CD14-positive monocyte (primary cell): ENCODE measurements around the gene CDC25C. TPM values are rescaled to one million over a fixed set of nuclear protein-coding genes. Genes with fewer than 3 reads are reported as not detected.

Experiments
- DNase-seq, 3 donors: peaks; one replicate each; pipeline ENCODE4 v3.0.0-alpha.2; 2011 to 2022
- H2AFZ ChIP-seq: 2 replicates; pipeline ENCODE4 v1.6.0; 2012; ENCODE audit warnings: mild to moderate bottlenecking, low read depth, low read length, inconsistent platforms; ENCODE audit not compliant: insufficient read depth, poor library complexity, severe bottlenecking
- H3K27ac ChIP-seq, 2 donors: 1 replicate in 1 of 2; 2 replicates in 1 of 2; pipeline ENCODE4 v1.5.1; 2012 to 2013; ENCODE audit warnings: low read length in 2 of 2, control low read depth in 1 of 2, inconsistent platforms in 1 of 2, low read depth in 1 of 2, mild to moderate bottlenecking in 1 of 2
- H3K27me3 ChIP-seq, 2 donors: one replicate each; pipeline versions ENCODE4 v1.6.0 to v1.6.1; 2011 to 2013; ENCODE audit warnings: low read length in 2 of 2; ENCODE audit not compliant: control insufficient read depth in 2 of 2, insufficient read depth in 2 of 2
- H3K36me3 ChIP-seq, 2 donors: replicated peaks in 1 of 2; 1 replicate in 1 of 2; 2 replicates in 1 of 2; pipeline versions ENCODE4 v1.5.1 to v1.6.1; 2012 to 2013; ENCODE audit warnings: low read length in 2 of 2, control low read depth in 1 of 2, inconsistent platforms in 1 of 2, mild to moderate bottlenecking in 1 of 2; ENCODE audit not compliant: insufficient read depth in 2 of 2, control insufficient read depth in 1 of 2
- H3K4me1 ChIP-seq, 2 donors: 1 replicate in 1 of 2; 2 replicates in 1 of 2; pipeline versions ENCODE4 v1.5.1 to v1.6.1; 2012 to 2013; ENCODE audit warnings: low read length in 2 of 2, control low read depth in 1 of 2, inconsistent platforms in 1 of 2, mild to moderate bottlenecking in 1 of 2, moderate library complexity in 1 of 2; ENCODE audit not compliant: insufficient read depth in 2 of 2, control insufficient read depth in 1 of 2
- H3K4me2 ChIP-seq: replicated peaks from 2 replicates; pipeline ENCODE3; 2012; ENCODE audit warnings: low read length, moderate library complexity, mild to moderate bottlenecking; ENCODE audit not compliant: poor library complexity, severe bottlenecking; ENCODE audit errors: extremely low read depth
- H3K4me3 ChIP-seq, 3 experiments: fragments of 200-600 bp in 1 of 3; sonication (generic) in 1 of 3; replicated peaks in 1 of 3; 1 replicate in 2 of 3; 2 replicates in 1 of 3; pipeline ENCODE4 v1.5.1; 2011 to 2013; ENCODE audit warnings: low read length in 3 of 3, mild to moderate bottlenecking in 3 of 3, control low read depth in 2 of 3, low read depth in 2 of 3, inconsistent platforms in 1 of 3, moderate library complexity in 1 of 3
- H3K79me2 ChIP-seq: 2 replicates; pipeline ENCODE4 v1.6.0; 2012; ENCODE audit warnings: mild to moderate bottlenecking, control low read depth, inconsistent platforms, low read length, moderate library complexity; ENCODE audit not compliant: insufficient read depth
- H3K9ac ChIP-seq: 2 replicates; pipeline ENCODE4 v1.6.0; 2017; ENCODE audit warnings: low read length, mild to moderate bottlenecking; ENCODE audit not compliant: insufficient read depth, poor library complexity, severe bottlenecking
- H3K9me3 ChIP-seq, 2 donors: replicated peaks in 1 of 2; 1 replicate in 1 of 2; 2 replicates in 1 of 2; pipeline versions ENCODE4 v1.5.1 to v1.6.1; 2012 to 2013; ENCODE audit warnings: low read length in 2 of 2, control low read depth in 1 of 2; ENCODE audit not compliant: control insufficient read depth in 1 of 2, insufficient read depth in 1 of 2
- H4K20me1 ChIP-seq: 2 replicates; pipeline ENCODE4 v1.6.0; 2012; ENCODE audit warnings: mild to moderate bottlenecking, low read length, control low read depth, moderate library complexity; ENCODE audit not compliant: insufficient read depth
- H3K27ac Mint-ChIP-seq, 7 donors: one replicate each; pipeline ENCODE4 v1.8.0; 2020; ENCODE audit warnings: mild to moderate bottlenecking in 7 of 7, mixed read lengths in 7 of 7, moderate library complexity in 6 of 7, inconsistent platforms in 2 of 7
- H3K27me3 Mint-ChIP-seq, 3 donors: one replicate each; pipeline ENCODE4 v1.8.0; 2021 to 2022; ENCODE audit warnings: low read depth in 3 of 3, mild to moderate bottlenecking in 3 of 3, mixed read lengths in 3 of 3, moderate library complexity in 3 of 3, inconsistent platforms in 1 of 3
- H3K36me3 Mint-ChIP-seq, 2 donors: one replicate each; pipeline ENCODE4 v1.8.0; 2020; ENCODE audit warnings: mixed read lengths in 2 of 2, inconsistent platforms in 1 of 2, mild to moderate bottlenecking in 1 of 2
- H3K4me1 Mint-ChIP-seq: one replicate; pipeline ENCODE4 v1.8.0; 2020; ENCODE audit warnings: mild to moderate bottlenecking, mixed read lengths
- H3K4me3 Mint-ChIP-seq, 2 donors: one replicate each; pipeline ENCODE4 v1.8.0; 2020; ENCODE audit warnings: mild to moderate bottlenecking in 2 of 2, mixed read lengths in 2 of 2, moderate library complexity in 1 of 2
- H3K9me3 Mint-ChIP-seq, 7 donors: one replicate each; pipeline ENCODE4 v1.8.0; 2020 to 2022; ENCODE audit warnings: mixed read lengths in 7 of 7, mild to moderate bottlenecking in 6 of 7, moderate library complexity in 6 of 7, inconsistent platforms in 2 of 7
- WGBS: methylation state at CpG from one replicate; pipeline ENCODE4 v1.1.5; 2013; ENCODE audit warnings: missing lambda C conversion rate; ENCODE audit not compliant: insufficient coverage; 5-methylcytosine and 5-hydroxymethylcytosine counted together
- intact Hi-C, 2 donors: fragments of 100-400 bp; cut with micrococcal nuclease; formaldehyde crosslinking; loops; one replicate each; pipeline versions ENCODE4 v1.15.0 to v1.15.1; 2023
- polyA plus RNA-seq, 3 donors: library from polyadenylated mRNA; depleted of rRNA in 1 of 3; unstranded in 2 of 3; stranded (reverse) in 1 of 3; fragments of 300-500 nt in 2 of 3; fragments of >200 nt in 1 of 3; fragmentation: Illumina TruSeq in 2 of 3; gene quantifications; 1 replicate in 2 of 3; 2 replicates in 1 of 3; pipeline ENCODE4 v1.2.3, GENCODE V29; 2012 to 2021
- TF ChIP-seq, protein P1 (sequence below): fragments of 200-600 bp; IDR thresholded peaks from one replicate; pipeline ENCODE4 v1.8.0; 2022; ENCODE audit warnings: antibody characterized with exemption, mild to moderate bottlenecking

CDC25C gene
- polyA plus RNA-seq, 3 donors = not detected

GRCh38 chr5:138339091-138339456 is 7.5 kb upstream of the CDC25C start:
- WGBS = 5% methylated on average over 3 of the region's 7 CpGs
- Histone ChIP-seq H3K9ac (peak overlapping the region; percentile 82), H3K4me2 (peak overlapping the region; percentile 92), H3K79me2 (peaks cover 50% of the 10 kb centered on the region), H3K36me3 (peaks cover 13 to 28% of the 10 kb centered on the region in 2 donors), H3K9me3 (no peaks in the 10 kb centered on the region), H4K20me1 (peaks cover 47% of the 10 kb centered on the region), H3K27me3 (no peaks in the 10 kb centered on the region), H3K4me3 (peak overlapping the region; percentile 73 to 90 (median 87)), H3K4me1 (peaks cover 37 to 44% of the 10 kb centered on the region in 2 donors), H2AFZ (no peak overlapping the region), H3K27ac (peak overlapping the region; percentile 93 to 98)
- Mint-ChIP-seq H3K27me3 (no peaks in the 10 kb centered on the region), H3K9me3 (no peaks in the 10 kb centered on the region), H3K4me1 (peaks cover 48% of the 10 kb centered on the region), H3K36me3 (peaks cover 20 to 28% of the 10 kb centered on the region in 2 donors), H3K4me3 (peak overlapping the region; percentile 81 to 93), H3K27ac (peak overlapping the region; percentile 85 to 98 (median 93))
- TF ChIP-seq, protein P1, sequence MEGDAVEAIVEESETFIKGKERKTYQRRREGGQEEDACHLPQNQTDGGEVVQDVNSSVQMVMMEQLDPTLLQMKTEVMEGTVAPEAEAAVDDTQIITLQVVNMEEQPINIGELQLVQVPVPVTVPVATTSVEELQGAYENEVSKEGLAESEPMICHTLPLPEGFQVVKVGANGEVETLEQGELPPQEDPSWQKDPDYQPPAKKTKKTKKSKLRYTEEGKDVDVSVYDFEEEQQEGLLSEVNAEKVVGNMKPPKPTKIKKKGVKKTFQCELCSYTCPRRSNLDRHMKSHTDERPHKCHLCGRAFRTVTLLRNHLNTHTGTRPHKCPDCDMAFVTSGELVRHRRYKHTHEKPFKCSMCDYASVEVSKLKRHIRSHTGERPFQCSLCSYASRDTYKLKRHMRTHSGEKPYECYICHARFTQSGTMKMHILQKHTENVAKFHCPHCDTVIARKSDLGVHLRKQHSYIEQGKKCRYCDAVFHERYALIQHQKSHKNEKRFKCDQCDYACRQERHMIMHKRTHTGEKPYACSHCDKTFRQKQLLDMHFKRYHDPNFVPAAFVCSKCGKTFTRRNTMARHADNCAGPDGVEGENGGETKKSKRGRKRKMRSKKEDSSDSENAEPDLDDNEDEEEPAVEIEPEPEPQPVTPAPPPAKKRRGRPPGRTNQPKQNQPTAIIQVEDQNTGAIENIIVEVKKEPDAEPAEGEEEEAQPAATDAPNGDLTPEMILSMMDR = no peak
- DNase-seq = no peak
- intact Hi-C loops = loop anchor here (5.0 to 10.0 kb wide), 5 partner anchors 33 to 304 kb away; partner anchors contain the start of genes CDC23 (in 2 of the 2), BRD8 (in 1 of the 2), FAM13B (in 1 of the 2) and KIF20A (in 1 of the 2)

GRCh38 chr5:138338411-138339090 is 6.9 kb upstream of the CDC25C start:
- Histone ChIP-seq H3K27ac (peak overlapping the region; percentile 93 to 98), H3K79me2 (peaks cover 45% of the 10 kb centered on the region), H2AFZ (no peak overlapping the region), H4K20me1 (peaks cover 42% of the 10 kb centered on the region), H3K9ac (peak overlapping the region; percentile 82), H3K4me2 (peak overlapping the region; percentile 92), H3K4me3 (peak overlapping the region; percentile 73 to 90 (median 87)), H3K36me3 (peaks cover 8 to 23% of the 10 kb centered on the region in 2 donors), H3K9me3 (no peaks in the 10 kb centered on the region), H3K27me3 (no peaks in the 10 kb centered on the region), H3K4me1 (peaks cover 32 to 40% of the 10 kb centered on the region in 2 donors)
- Mint-ChIP-seq H3K27me3 (no peaks in the 10 kb centered on the region), H3K4me3 (peak overlapping the region; percentile 81 to 93), H3K4me1 (peaks cover 43% of the 10 kb centered on the region), H3K27ac (peak overlapping the region; percentile 85 to 100 (median 94)), H3K9me3 (no peaks in the 10 kb centered on the region), H3K36me3 (peaks cover 16 to 23% of the 10 kb centered on the region in 2 donors)
- no CpG with 5 or more reads among the region's 22 CpGs for WGBS
- intact Hi-C loops = loop anchor here (5.0 to 10.0 kb wide), 5 partner anchors 34 to 304 kb away; partner anchors contain the start of genes CDC23 (in 2 of the 2), BRD8 (in 1 of the 2), FAM13B (in 1 of the 2) and KIF20A (in 1 of the 2)
- peak in 1 of 3 donors; percentile 11 for DNase-seq
- TF ChIP-seq, protein P1 = no peak
